ENCODE measurements around the gene SHC3.

SHC3 gene

DNA sequence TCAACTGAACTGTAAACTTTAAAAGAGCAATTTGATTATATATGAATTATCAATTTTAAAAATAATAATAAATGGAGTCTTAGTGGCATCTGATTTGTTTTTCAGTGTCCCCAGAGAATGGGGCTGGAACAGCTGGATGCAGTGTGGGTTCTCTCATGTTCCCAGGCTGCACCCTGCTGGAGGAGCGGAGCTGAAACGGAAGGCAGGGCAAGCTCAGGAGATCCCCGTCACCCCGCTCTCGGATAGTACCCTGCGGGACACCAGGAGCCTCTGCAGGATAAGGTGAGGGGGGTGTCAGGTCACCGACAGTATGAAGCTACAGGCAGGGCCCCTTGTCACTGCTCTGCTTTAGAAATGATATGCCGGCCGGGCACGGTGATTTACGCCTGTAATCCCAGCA is 130.0 kb downstream of the SHC3 start:
- no peak for DNase-seq

- no peak for DNase-seq
These were observed 131.0 kb downstream of the SHC3 start for GRCh38 chr9:89047667-89048066.

- no peak for DNase-seq
These were observed 131.8 kb downstream of the SHC3 start for GRCh38 chr9:89046832-89047231.

DNA sequence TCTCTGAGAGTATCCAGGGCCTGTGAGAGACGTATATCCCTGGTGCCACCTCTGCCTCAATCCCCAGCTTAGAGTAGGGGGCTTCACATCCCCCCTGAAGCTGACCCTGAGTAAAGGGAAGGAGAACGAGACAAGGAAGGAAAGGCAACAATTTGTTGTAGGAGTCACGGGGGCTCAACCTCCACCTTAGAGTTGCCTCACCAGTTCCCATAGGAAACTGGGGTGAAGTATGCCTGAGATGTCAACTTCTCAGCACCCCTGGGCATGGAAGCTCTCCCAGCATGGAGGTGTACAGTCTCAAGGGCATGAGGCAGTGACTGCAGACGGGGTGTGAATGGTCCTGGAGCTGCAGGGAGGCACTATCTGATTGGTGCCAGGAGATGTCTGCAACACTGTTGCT is 133.7 kb downstream of the SHC3 start:
- no peak for DNase-seq

GRCh38 chr9:89044104-89044503 is 134.5 kb downstream of the SHC3 start:
- no peak for DNase-seq

DNA sequence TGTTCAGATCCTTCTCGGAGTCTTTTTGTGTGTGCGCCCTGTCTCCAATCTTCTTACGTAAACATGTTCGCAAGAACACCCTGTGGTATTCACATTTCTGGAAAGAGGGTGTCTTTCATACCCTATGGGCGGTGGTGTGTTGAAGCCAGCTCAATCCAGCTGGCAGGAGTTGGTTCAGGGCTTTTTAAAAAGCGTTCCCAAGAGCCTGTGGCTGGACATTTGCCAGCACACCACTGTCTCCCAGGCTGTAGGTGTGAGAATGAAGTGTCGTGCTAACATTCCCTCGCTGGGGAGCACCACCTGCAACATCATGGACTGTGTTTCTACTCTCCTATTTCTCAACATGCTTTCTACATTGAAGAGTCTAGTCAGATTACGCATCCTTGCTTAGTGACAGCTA is 135.6 kb downstream of the SHC3 start:
- DNase-seq = no peak

GRCh38 chr9:89039664-89040063 is 139.0 kb downstream of the SHC3 start:
- DNase-seq = no peak

DNA sequence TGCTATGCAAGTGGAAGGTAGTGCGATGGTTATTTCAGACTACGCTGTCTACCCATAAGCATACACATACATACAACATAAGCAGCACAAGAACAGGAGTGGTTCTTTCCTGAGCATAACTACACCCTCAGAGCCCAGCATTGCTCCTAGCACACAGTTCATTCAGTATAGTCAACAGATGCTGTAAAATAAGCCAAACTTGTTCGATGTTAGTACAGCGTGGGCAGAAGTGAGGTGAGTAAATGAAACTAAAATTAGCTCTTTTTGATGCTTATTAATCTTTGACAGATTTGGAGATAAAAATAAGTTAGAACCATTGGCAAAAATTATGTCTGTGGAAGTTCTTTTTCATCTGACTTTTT is 139.5 kb downstream of the SHC3 start:
- no peak for DNase-seq

DNA sequence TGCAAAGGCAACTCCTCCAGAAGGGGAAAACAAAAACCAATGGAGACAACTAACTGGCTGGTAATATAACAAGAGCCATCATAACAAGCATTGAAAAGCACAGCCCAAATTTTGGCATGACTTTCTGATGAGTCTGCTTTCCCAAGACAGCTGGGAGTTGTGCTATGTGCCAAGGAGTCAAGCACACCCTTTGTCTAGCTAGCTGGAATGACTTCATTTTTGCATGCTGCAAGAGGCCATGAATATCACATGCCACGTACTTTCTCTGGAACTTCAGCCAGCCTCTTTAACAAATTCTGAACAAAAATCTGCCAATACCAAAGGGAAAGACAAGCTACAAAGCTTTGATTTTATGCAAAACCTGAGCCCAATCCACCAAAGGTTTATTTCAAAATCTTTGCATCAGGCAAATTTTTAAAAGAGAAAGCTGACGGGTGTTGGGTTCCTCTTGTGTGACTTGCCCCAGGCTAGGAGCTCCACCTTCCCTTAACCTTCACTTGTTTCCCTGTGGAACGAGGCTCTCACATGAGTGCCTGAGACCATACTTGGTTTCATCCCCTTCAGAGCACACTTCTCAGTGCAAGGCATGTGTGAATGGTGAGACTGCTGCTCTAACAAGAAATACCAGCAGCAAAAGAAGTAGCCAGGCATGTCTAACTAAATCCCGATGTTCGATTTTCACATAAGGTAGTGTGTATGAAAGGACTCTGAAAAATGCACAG is 140.1 kb downstream of the SHC3 start:
- no peak for DNase-seq

- DNase-seq = no peak
These were observed 140.7 kb downstream of the SHC3 start for GRCh38 chr9:89037891-89038290.

GRCh38 chr9:89037346-89037745 is 141.3 kb downstream of the SHC3 start:
- no peak for DNase-seq

DNA sequence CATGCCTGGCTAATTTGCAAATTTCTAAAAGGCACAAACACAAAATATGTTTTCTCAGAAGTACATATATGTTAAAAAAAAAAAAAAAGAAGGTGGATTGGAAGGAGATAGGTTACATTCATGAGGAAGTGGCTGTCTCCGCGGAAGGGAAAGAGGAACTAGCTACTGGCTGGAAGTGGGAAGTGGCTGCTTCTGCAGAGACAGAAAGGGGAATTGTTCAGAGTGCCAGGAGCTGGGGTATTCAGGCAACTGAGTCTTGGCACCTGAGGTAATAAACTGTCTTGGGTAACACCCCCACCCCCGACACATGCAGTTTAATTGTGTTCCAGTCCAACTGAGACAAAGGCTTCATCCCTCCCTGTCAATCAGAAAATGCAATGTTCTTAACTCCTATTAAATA is 141.7 kb downstream of the SHC3 start:
- DNase-seq = peak; percentile 61

- peak; percentile 43 for DNase-seq
These were observed 142.2 kb downstream of the SHC3 start for GRCh38 chr9:89036383-89036782.

DNA sequence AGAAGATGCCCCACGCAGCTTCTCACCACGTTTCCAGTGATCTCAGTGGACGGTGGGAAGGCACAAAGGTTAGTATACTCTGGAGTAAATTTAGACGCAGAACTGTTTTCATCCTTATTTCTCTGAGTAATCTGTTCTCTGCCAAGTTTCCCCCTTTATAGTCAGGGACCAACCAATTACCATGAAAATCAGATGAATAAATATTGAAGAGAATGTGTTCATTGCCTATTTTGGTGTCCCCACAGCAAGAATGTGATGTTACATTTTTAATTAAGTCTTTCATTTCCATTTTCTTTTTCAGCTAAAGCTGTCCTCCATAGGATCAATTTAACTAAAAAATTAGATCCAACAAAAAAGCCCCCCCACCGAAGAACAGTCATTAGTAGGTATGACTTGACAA is 146.0 kb downstream of the SHC3 start:
- no peak for DNase-seq

DNA sequence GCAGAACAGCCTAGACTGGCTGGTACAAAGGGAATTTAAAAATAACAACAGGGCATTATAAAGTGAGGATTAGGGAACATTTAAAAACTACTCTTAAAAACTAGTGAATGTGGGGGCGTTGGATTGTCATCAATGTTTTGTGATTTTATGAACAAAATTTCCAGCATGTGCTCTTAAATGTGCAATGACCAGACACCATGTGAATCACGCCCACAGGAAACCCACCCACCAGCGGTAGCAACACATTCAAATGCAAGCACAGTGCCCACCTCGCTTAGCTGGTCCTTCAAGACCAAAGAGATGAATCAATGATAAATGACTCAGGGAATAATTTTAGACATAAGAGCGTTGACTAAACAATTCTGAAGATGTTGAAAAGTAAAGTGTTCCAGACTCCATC is 146.4 kb downstream of the SHC3 start:
- DNase-seq = no peak

- no peak for DNase-seq
These were observed 148.8 kb downstream of the SHC3 start for GRCh38 chr9:89029788-89030187.

DNA sequence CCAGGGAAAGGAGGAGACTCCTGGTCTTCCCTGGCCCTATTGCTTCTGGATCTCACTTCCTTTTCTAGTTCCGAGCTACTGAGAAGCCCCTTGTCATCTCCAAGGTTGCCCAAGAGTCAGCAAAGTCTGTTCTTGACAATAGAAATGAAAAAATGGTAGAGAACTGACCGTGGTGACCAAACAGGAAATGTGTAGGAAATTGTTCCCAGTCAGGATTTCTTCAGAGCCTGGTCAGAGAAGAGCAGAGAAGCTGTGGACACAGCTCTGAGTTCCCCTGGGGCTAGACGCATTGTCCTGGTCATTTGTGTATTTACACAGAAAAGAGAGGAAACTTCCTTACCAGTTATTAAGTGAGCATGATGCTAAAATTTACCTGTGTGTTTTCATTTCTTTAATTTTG is 151.7 kb downstream of the SHC3 start:
- no peak for DNase-seq

DNA sequence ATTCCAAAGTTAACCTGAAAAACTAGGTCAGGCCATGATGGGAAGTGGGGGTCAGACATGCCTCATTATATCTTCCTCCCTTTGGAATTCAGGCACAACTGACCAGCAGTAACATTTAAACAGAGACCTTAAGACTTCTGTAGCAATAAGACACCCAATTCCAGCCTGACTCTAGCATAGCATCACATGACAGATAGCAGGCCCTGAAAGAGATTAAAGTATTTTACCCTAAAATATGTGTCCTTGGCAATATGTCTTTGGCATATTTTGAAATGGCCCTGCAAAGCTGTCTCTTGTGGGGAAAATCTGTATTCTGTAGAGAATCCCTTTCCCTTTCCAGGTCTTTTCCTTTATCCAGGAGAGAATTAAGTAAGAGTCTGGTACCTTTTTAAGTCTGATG is 153.1 kb downstream of the SHC3 start:
- no peak for DNase-seq

- no peak for DNase-seq
These were observed 153.9 kb downstream of the SHC3 start for GRCh38 chr9:89024727-89025126.

DNA sequence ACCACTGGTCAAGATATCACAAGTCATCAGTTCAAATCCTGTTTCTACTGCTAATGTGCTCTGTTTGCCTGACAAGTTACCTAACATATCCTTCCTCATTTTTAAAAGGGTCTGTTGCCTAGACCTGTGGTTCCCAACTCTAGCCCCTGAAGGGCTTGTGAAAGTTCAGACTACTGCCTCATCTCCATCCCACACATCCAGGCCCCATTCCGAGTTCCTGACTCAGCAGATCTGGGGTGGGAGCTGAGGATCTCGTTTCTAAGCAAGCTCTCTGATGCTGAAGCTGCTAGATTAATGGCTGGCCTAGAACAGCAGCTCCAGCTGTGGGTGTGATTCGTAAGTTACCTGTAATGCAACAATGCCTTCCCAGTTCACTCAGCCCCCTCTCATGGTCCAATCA is 154.9 kb downstream of the SHC3 start:
- DNase-seq = no peak

DNA sequence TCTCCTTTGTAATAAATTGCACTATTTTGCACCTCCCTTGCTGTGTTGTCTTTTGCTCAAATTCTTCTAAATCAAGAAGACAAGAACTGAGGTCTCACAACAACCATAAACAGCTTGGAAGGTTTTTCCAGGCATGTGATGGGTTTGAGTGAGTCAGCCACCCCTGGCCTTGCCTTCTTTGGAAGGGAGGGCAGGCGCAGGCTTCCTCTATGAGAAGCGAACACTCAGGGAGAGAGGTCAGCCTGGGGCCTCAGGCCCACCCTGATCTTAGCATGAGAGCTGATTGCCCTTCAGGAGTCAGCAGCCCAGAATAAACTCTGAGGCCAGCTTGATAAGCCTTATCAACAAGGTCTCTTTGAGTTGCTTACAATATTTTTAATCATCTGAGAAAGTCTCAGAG is 155.7 kb downstream of the SHC3 start:
- DNase-seq = no peak

- no peak for DNase-seq
These were observed 156.4 kb downstream of the SHC3 start for GRCh38 chr9:89022001-89022759.

DNA sequence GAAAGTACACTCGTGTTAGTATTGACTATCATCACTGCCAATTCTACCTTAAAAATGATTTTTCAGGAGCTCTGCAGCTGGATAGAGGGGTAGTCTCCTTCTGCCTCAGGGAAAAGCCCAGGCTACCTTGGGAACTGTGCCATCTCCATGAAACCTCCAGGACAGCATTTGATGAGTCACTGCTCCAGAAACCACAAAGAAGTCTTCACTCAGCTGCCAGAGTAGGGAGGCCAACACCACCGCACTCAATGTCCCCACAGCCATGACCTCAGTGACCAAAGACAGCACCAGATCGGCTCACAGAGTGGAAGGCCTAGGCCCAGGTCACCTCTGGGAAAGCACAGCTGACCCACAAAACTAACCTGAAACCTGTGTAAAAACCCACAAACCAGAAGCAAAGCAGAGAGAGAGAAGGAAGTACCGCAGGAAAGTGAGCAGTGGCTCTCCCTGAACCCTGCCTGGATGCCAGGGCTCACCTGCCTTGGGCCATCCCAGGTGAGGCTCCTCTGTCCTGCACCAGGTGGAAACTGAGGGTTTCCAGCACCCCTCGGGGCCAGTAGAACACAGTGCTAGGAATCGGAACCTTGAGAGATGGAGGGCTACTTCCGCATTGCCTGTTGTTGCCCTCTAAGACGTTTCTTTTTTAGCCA is 157.3 kb downstream of the SHC3 start:
- DNase-seq = no peak

DNA sequence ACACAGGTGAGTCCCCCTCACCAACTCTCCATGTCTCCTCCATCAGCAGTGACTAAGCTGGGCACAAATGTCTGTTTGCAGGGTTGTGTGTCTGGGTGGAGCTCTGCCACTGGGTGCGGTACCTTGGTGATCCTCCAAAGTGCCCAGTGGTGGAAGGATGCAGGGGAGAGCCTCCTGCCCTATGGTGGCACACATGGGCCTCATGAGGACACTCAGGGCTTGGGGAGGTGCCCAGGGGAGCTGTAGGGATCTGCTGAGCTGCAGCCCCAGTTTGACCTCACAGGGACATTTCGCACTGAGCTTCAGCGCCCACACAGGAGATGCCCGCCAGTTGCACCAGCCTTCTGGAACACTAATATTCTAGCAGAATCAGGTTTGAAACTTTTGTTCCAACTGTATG is 157.9 kb downstream of the SHC3 start:
- DNase-seq = no peak
